CD1c-positive myeloid dendritic cell (primary cell): Measurements from ENCODE around the gene PSMD14.
"Not testable (repeated sequence)": the region's sequence is repeated elsewhere in the genome, so short reads cannot be mapped to it uniquely, and the experiment has no call there.

ENCODE experiments used
- DNase-seq: peaks from one replicate; pipeline ENCODE4 v3.0.0-alpha.2; 2016; ENCODE audit errors: extremely low spot score

PSMD14 gene

DNA sequence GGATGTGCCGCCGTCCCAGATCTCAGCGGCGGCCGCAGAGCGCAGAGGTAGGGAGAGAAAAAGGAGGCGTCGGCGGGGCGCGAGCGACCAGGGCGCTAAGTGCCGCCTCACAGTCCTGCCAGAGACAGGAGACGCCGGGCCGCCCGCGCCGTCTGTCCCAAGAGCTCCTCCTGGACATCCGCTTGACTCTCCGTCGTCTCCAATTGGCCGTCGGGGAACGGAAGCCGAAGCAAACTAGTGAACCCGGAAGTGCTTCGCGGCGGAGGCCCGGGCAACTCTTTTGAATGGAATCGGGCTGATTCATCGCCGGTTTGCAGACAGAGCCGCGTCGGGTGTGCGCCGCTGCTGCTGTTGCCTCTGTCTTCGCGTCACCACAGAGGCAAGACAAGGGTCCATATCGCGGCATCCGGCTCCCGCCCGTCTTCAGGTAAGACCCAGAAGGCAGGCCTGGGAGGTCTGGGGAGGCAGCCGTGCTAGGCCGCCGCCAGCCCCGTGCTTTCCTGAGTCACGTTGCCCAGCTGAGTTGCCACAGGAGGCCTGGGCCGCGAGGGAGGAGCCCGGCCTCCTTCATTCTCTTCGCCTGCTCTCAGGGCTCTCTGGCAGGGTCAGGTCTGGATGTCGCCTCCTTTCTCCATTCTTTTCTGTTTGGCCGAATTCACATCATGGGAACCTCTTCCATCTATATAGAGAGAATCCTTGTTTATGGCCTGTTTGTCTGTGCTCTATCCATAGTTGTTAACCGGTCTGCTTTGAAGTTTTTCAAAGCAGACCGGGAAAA, at the start of gene PSMD14:
Gene PSMD14 (plus strand): TSS at position 248 of the 778 bp plus-strand sequence. CDS start 10,401 bp downstream, outside the sequence.
- peak; percentile 97 for DNase-seq

DNA sequence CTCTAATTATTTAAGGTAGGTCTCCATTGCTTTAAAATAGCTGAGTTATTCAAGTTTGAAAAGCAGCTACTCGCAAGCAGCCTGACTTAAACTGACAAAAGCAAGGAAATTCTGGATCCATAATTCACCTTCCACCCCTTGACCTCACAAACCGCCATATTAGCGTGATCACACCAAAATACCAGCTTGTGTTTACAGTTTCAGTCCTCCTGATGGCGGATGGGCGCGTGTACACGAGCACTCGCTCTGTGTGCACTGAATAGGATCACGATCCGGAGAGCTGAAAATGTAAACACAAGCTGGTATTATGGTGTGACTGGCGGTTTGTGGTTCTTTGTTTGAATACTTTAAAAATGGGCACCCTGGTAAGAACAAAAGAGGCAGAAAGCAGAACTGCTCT, 42.4 kb upstream of the PSMD14 start:
- DNase-seq = no peak

DNA sequence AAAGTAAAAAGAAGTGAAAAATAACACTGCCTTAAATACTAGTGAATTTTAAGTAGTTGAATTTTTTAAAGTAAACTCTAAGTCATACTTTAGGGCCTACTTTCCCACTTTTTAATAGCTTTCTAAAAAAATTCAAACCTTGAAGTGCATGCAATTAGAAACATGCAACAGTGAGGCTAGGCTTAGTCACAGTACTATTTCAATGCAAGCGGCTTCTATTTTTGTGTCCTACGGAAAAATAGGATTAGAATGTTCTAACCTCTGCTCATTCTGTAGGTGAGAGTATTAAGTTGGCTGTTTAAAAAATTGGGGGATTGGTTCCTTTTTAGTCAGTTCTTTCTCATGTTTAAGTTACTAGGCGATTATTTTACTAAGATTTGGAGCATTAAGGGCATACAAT, 39.1 kb upstream of the PSMD14 start:
- no peak for DNase-seq

DNA sequence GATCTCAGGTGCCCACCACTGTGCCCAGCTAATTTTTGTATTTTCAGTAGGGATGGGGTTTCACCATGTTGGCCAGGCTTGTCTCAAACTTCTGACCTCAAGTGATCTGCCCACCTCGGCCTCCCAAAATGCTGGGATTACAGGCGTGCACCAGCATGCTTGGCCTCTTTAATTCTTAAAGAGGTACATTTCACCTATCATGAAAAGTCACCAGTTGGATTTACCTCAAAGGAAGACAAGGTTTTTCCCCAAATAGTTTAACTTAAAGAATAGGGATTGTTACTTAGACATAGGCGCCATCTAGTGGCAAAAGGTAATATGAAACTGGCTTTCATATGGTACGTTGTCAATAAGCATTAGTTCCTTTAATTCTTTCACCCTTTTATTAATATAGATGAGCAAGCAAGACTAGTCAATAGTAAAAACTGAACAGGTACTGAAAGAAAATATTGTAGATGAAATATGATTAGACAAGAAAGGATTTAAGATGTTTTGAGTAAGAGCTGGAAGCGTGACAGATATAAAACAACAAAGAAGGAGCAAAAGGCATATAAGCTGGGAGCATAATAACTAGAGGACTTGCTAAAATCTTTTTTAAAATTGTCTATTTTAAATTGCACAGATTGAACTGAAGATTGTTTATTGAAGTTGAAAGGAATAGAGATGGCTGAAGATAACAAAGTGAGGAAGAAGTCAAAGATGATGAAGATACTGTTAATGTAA, 35.0 kb upstream of the PSMD14 start:
- DNase-seq = peak; percentile 78

DNA sequence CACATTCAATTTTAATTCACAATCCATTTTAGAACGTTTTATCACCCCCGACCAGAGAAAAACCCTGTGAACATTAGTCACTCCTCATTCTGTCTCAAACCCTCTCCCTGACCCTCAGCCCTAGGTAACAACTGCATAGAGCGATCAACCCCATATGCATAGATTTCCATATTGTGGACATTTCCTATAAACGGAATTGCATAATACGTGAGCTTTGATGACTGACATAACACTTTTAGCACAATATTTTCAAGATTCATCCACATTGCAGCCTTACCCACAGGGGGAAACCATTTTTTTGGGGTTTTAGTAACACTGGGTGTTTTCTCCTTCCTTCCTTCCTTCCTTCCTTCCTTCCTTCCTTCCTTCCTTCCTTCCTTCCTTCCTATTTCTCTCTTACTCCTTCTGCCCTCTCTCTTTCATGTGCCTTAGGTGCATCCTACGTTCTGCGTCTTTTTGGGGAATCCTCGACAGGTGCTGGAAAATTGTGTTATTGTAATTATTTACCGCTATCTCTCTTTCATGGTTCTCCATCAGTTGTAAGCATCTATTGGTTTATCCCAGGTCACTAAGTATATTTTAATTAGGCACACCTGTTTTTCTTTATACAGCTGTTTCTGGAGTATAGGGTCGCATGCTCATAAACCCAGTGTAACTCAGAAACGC, 29.5 kb upstream of the PSMD14 start:
- DNase-seq = peak; percentile 25

DNA sequence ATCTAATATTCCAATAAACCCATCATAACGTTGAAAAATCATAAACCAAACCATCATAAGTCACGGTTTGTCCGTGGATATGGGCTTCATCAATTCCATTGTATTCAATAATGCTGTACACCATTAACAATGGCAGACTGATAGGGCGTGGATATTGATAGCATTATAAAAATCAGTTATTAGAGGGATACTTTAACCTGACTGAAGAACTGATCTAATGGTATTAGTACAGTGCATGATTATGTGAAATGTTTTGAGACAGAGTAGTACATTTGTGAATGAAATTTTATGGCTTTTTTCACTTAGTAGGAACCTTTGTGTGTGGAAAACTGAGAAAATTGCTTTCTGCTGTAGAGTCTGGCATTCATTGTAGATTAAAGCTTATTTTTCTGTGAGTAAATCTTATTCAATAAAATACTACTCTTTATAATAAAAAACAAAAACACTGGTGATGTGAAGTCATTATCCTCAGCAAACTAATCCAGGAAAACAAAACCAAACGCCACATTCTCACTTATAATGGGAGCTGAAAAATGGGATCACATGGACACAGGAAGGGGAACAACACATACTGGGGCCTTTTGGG, 28.9 kb upstream of the PSMD14 start:
- not testable (repeated sequence) for DNase-seq

DNA sequence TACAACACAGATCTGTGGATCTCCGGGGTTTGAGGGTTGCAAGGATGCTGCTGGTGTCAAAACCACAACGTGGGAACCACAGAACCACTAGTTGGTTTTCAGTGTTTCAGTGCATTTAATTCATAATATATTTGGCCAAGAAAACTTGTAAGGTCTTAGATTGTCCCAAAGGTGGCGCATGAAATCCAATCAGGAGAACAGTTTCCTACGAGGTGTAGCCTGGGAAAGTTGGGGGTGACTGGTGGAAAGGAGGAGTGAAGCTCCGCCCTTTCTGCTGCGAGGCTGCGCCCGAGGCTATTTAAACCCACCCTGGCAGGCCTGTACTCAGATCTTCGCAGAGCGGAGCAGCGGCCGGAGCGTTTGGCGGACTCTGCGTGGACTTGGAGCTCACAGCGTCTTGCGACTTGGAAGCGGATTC, 27.3 kb upstream of the PSMD14 start:
- DNase-seq = peak; percentile 9

DNA sequence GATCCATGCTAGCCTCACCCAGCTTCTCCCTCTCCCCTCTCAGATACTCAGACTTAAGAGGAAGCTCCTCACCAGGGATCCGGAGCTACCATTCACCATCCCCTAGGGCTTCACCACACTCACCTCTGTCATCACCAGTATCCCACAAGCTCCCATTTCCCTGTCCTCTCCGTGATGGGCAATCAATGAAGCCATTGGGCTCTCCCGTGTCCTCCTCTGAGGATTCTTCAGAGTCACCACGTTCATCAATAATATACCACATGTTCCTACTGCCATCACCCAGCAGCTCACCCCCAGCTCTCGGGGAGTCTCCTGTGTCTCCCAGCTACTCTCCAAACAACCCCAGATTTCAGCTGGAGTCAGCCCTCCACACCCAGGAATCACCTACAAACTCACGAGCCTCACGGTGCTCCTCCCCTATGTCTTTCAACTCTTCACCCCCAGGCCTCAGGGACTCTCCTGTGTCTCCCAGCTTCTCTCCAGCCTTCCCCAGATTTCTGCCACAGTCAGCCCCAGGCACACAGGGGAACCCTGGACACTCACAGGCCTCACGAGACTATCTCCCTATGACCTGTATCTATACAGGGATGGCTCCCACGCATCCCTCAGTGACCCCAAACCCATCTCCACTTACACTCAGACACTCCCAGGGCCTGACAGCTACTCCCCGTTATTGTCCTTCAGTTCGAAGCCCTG, 26.5 kb upstream of the PSMD14 start:
- DNase-seq = not testable (repeated sequence)

DNA sequence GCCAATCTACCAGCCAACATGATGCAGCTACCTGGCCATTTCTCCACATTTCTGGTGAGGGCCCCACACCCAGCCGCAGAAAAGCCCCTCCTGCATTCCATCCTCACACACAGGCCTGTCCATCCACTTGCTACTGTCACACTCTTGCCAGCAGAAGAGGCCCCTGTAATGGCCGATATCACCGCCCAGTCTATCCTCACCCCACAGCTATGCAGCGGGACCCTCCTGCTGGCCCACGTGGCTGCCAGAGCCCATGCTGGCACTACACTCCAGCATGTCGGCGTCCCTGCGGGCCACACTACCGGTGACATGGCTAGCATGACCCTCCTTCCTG, 25.9 kb upstream of the PSMD14 start:
- DNase-seq = not testable (repeated sequence)

DNA sequence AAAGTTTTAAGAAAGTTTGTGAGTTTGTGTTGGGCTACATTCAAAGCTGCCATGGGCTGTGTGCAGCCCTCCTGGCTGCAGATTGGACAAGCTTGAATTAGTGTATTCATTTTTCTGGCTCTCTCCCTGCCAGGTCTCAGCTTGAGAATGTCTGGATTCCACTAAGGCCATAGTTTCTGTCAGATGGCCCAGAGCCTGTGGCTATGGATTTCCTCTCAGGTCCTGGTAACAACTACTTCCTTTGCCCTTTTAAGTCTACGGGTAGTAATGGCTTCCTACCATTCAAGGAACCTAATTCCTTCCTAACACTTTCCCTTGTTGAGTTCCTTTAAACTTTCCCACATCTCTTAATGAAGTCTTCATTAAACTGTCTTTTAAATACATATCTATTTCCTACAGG, 24.3 kb upstream of the PSMD14 start:
- no peak for DNase-seq

DNA sequence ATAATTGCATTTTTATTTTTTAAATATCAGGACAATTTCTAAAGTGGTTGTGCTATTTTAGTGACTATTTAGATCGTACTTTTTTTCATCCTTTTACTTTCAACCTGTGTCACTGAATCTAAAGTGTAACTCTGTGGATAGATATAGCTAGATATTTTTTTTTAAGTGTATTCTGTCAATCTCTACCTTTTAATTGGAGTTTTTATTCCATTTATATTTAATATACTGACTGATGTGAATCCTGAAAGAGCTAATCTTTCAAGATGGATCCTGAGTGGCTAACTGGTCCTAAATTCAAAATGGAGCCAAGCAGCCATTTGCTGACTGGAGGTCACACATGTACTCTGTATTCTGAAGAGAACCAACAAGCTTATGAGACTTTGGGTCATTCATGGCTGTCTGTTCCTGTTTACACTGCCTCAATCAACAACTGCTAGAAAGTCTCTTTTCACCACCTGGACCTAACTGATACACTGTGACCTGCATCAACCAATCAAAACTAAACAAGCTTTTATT, 4.6 kb upstream of the PSMD14 start:
- no peak for DNase-seq

DNA sequence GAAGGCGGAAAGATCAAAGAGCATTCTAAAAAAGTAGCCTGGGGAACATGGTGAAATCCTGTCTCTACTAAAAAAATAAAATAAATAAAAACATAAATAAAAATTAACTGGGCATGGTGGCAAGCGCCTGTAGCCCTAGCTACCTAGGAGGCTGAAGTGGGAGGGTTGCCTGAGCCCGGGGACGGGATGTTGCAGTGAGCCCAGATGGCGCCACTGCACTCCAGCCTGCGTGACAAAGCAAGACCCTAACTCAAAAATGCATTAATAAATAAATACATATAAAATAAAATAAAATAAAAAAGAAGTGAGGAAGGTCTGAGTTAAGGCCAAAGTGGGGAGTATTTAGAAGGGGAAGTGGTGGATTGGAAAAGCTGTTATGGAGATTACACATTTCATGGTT, 1.3 kb upstream of the PSMD14 start:
- DNase-seq = no peak

DNA sequence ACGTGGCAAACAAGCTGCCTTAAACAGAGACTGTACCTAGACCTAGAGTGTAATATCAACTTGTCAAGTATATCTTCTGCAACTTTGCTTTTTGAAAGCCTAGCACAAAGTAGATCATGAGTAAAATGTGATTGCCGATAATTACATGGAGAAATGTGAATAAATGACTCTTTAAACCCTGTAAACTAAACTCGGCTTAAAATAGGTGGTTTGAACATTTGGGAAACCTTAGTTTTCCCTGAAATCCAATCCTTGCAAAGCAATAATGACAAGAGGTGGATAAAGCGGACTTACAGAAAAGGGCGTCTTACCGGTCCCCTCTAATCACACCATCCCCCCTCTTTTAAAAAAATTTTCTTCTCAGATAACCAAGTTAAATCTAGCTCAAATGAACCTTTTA, 549 bp upstream of the PSMD14 start:
- no peak for DNase-seq

DNA sequence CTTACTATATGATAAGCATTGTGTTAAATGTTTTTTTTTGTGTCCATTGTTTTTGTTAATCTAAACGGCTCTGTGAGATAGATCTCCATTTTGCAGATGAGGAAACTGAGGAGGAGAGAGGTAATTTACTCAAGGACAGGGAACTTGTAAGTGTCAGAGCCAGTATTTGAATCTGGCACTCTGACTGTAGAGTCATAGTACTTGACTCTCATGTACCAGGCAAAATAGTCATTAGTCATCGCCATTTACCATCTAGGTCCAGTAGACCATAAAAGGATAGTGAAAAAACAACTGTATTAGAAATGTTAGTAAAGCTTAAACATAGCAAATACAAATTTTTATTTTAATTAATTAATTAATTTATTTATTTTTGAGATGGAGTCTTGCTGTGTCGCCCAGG, 4.8 kb downstream of the PSMD14 start:
- no peak for DNase-seq

DNA sequence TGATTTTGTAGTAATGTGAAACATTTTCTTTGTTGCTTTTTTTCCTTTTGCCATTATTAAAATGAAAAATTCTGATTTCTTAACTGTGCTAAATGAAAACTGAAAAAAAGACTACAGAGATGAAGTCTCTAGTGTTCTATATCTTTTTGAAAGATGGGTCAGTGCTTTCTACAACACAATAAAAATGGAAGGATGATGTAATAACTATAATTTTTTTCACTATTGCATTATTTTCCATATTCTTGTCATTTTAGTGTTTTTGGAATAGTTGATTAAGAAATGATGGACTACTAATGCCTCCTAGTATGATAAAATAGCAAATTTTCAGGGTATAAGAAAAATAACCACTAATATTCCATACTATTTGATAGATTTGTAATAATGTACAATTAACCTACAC, 7.2 kb downstream of the PSMD14 start:
- no peak for DNase-seq

DNA sequence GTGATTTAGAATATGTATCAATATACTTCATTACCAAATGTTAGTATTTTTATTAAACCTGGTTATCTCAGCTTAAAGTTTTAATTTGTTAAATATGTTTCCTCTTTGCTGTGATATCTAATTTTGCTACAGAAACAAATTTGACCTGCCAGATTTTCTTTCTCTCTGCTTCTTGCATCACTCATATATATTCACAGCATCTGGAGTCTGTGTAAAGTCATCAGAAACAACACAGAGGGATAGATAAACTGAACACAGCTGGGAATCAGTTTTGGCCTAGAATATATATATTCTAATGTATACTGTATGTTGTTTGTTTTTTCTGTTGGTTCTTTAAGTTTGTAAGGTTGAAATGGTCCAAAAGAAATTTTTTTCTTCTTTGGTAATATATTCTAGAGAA, 8.5 kb downstream of the PSMD14 start:
- no peak for DNase-seq

DNA sequence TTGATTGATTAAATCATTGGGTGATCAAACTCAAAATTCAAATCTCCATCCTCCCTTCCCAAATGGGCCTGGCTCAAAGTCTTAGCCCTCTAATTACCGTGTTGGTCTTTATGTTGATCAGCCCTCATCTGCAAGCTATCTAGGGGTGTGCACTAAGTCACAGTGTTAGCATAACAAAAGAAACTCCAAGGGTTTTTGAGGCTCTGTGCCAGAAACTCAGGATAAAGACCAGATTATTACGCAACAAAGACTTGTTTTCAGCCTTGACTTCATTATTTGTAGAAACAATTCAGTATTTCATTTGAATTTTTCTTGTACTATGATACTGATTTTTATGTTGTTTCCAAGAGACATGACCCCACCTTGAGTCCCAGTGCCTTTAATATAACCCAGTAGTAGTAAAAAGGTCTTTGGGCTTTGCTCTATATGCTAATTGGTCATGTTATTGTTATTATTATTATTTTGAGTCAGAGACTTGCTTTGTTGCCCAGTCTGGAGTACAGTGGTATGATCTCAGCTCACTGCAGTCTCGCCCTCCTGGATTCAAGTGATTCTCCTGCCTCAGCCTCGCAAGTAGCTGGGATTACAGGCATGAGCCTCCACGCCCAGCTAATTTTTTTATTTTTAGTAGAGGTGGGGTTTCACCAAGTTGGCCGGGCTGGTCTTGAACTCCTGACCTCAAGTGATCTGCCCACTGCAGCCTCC, 13.9 kb downstream of the PSMD14 start:
- DNase-seq = no peak

DNA sequence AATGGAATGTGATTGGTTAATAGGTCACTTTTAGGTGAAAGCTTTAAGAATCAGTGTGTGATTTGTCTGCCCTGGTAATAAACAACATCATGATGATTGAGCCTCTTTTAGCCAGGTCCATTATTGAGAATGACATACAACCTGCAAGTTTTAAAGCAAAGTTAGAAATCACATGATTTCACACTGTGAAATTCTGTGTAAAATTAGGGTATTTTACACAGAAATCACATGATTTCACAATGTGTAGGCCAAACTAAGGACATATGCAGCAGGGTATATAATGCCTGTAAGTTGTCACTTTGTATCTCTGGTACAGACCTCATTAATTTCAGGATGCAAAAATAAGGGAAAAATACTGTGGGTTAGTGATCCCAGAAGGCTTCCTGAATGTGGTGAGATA, 16.7 kb downstream of the PSMD14 start:
- DNase-seq = no peak

DNA sequence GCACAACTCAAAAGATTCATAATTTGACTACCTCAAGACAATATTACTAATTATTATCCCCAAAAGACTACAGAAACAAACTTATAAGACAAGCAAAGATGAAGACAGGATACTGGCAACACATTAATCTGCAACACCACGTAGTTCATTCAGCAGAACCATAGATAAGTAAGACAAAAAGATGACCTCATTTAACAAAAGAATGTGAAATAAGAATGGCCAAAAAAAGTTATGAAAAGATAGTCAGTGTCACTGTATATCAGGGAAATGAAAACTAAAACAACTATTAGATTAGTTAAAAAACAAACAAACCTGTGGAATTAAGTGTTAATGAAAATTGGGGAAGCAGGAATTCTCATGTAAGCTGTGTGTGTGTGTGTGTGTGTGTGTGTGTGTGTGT, 19.4 kb downstream of the PSMD14 start:
- DNase-seq = no peak

DNA sequence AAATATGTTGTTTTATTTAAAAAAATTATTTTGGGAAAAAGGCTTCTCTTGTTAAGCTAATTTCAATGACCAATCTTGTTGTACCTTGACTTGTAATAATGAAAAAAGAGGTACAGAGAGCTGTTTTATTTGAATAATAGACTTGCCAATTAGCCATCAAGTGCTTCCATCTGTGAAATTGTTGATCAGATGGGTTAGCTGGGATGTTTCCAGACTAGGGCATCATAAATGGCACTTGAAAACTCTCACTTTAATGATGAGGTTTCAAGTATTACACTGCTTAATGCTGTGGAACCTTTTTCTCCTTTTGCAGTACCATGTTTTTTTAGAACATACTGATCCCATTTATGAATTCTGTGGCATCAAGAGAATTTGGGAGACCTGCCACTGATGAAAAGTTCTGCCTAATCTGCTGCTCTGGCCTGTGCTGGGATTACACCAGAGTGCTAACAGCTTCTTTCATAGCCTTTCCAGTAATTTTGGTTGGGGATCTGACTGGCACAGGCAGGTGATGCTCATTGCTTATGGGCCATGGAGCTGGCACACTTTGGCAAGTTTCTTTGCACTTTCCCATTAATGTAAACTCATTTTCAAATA, 24.2 kb downstream of the PSMD14 start:
- DNase-seq = no peak

DNA sequence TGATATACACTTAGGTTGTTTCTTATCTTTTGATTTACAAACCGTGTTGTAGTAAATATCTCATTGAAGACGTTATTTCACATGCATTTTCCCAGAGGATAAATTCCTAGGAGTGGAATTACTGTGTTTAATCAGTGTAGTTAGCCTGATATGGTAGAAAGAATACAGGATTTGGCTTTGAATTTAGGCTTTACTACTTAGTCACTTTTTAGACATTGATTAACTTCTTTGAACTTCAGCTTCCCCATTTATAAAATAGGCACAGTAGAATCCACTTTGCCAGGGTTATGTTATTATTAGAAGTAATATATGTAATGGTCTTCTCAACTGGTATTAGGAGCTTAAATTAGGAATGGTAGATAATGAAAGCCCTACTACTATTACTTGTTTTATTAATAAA, 27.4 kb downstream of the PSMD14 start:
- no peak for DNase-seq
